DMS114 treated with DMSO at 0.1 percent for 48 hours (cell line): ENCODE measurements around the gene AP5M1.
"Not testable (repeated sequence)": the region's sequence is repeated elsewhere in the genome, so short reads cannot be mapped to it uniquely, and the experiment has no call there.

ENCODE experiments used
- DNase-seq: peaks from one replicate; lab custom pipeline; 2025; ENCODE audit not compliant: unreplicated experiment; lab: John Stamatoyannopoulos, UW

Gene AP5M1

DNA sequence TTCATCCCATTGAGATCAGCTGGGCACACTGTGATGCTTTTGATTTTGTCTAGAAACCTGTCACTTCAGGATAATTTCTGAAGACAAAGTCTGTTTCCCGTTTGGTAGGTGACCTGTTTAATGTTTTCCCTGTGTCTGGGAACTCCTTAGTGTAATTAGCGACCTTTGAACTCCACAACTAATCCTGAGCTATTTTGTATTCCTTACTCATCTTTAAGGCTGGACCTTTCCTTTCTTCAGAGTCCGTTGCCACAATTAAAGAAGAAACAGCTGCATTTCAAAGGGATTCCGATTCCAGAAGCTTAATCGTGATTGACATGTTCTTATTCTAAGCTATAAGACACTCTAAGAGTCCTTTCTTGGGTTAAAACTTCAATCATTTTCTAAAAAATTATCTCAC is 22.0 kb downstream of the AP5M1 start:
- DNase-seq: no peak

DNA sequence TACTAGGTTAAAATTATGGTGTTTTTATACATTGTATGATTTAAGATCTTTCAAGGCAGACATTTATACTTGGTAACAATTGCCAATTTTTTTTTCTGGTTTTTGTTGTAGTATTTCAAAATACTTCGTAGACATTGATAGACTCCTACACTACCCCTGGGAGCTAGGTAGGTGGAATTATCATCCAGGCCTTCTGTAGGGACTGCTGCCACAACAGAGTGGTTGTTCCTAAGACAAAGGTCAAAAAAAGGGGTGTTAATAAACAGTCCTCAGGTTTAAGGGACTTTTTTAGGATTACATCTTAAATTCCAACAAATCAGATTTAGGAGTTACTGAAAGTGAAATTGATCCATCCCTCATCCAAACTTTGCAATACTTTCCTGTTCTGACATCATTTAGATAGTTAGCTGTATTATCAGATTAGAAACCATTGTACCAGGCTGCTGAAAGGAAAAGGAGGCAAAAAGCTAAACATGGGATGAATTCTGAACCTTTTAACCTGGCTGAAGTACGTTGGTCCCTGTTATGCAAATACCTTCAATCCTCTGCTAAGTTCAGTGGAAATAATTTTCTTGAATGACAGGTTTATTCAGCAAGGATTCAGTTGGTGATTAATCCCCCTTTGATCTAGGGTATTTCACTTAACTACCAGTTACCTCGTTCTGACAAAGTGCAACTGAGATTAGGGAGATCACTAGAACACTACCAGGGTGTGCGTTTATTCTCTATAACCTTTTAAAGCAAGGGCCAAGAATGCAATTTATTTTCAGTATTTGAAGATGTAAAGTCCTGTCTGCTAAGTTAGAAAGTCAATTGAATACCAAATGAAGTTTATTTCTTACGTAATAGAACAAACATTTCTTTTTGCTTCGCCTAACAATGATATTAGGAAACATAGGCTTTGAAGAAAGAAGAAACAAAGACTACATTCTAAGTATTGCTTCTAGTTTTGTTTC is 23.2 kb downstream of the AP5M1 start:
- no peak for DNase-seq

GRCh38 chr14:57293866-57294837 is 25.4 kb downstream of the AP5M1 start:
- DNase-seq: no peak

DNA sequence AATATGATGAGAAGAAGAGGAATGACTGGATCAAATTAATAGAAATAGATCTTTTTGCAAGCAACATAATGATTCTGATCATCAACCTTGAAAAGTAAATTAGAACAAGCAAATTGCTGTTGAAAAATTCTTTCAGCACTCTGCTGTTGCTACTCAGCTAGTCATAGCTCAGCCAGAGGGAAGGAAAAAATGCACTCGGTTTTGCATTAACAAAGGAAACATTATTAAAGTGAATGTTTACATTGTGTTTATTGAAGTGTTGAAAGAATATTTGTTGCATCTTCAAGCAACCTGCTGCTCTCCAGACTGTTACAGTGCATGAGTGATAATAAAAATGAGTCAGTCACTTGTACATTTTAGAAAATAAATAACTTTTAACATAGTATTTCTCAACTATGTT is 26.5 kb downstream of the AP5M1 start:
- no peak for DNase-seq

DNA sequence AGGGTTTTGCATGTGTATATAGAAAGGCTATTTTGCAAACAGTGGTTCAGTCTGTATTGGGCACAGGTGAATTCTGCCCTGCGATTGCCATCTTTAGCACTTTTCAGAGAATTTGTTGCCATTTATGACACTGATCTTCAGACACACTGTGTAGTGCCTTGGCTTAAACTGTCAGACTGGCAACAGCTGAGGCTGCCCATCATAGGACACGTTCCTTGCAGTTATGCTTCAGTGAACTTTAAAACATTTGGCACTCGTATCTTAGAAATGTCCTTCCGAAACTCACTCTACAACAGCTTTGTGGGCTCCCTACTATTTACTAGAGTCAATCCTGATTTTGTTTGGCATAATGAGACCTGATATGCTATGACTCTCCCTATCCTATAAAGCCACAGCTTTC is 29.1 kb downstream of the AP5M1 start:
- no peak for DNase-seq

GRCh38 chr14:57299511-57299910 is 30.7 kb downstream of the AP5M1 start:
- DNase-seq: no peak

- DNase-seq: no peak
These were observed 34.1 kb downstream of the AP5M1 start for GRCh38 chr14:57302883-57303282.

- no peak for DNase-seq
These were observed 45.8 kb downstream of the AP5M1 start for GRCh38 chr14:57314396-57315089.

DNA sequence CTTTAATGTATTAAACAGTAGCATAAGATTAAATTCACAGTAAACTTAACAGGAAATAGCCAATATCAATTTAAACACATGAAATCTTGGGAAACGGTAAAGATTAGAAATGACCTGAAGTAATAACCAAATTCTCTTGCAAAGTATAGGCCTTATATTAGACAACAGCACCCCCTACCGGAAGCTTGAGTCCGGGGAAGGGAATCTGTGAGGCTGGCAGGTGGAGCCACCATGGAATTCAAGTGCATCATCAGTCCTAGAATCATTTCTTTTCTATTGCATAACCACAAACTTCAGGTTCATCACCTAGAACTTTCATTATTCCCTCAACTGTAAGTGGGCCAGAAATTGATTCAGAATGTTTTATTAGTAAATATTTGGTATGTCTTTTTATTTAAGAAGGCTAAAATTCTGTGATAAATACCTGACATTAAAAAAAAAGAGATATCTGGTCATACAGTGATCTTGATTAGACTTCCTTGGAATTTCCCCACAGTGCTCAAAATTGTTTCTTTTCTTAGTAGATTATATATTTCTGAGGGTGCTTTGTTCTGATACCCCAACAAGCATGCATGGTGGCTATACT is 48.6 kb downstream of the AP5M1 start:
- peak; percentile 51 for DNase-seq

DNA sequence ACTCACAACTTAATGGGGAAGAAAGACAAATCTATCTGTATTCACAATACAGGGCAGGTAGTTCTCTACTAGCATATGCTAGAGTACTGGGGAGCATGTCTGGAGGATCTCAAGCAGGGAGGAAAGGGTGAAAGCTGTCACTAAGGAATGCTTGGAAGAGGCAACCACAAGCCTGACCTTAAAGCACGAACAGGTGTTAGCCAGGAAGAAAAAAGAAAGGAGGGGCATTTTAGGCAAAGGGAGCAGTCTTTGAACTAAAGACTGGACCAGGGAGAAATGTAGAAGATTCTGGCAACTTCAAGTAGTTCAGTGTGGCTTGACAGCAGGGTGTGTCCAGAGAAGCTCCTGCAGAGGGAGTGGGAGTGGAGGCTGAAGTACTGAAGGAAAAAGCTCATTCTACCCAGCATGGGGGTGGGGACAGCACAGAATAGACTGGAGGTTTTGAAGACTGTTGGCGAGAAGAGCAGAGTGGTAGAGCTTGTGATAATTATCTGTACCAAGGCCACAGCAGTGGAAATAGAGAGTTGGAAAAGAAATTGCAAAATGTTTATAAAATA is 50.9 kb downstream of the AP5M1 start:
- no peak for DNase-seq

GRCh38 chr14:57323721-57324120 is 55.0 kb downstream of the AP5M1 start:
- no peak for DNase-seq

DNA sequence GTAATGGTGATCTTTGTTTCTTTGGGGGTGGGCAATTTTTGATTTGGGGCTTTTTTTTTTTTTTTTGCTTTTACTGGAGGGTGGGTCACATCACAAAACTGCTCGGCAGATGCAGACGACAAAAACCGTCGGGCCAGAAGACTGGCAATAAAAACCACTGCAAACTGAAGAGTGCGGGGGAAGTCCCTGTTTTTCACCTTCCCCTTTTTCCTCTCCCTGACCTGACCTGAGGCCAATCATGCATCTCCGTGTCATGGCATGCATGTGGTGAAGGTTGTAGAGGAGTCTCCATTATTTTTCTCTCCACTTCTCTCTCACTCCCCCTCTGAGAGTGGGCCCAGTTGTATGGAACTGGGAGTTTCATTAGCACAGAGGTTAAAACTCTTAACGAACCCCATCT is 57.5 kb downstream of the AP5M1 start:
- no peak for DNase-seq

GRCh38 chr14:57329833-57330232 is 61.1 kb downstream of the AP5M1 start:
- no peak for DNase-seq

DNA sequence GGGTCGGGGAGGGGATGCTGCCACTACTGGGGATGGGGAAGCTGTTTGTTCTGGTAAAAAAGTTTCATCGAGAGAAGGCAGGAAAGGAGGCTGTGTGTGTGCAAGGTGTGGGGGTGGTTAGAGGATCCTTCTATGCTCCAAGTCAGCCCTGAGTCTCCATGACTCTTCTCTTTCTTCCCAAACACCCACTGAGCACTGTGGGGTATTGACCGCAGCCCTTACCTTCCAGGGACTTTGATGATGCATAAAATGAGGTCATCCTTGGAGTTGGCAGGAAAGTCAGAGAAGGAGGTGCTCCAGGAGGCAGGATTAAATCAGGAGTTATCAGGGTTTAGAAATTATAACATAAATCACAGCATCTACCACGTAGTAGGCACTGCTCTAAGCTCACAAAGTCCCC is 63.7 kb downstream of the AP5M1 start:
- DNase-seq: not testable (repeated sequence)

DNA sequence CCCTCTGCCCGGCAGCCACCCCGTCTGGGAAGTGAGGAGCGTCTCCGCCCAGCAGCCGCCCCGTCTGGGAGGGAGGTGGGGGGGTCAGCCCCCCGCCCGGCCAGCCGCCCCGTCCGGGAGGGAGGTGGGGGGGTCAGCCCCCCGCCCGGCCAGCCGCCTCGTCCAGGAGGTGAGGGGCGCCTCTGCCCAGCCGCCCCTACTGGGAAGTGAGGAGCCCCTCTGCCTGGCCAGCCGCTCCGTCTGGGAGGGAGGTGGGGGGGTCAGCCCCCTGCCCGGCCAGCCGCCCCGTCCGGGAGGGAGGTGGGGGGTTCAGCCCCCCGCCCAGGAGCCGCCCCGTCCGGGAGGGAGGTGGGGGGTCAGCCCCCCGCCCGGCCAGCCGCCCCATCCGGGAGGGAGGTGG is 65.0 kb downstream of the AP5M1 start:
- not testable (repeated sequence) for DNase-seq

DNA sequence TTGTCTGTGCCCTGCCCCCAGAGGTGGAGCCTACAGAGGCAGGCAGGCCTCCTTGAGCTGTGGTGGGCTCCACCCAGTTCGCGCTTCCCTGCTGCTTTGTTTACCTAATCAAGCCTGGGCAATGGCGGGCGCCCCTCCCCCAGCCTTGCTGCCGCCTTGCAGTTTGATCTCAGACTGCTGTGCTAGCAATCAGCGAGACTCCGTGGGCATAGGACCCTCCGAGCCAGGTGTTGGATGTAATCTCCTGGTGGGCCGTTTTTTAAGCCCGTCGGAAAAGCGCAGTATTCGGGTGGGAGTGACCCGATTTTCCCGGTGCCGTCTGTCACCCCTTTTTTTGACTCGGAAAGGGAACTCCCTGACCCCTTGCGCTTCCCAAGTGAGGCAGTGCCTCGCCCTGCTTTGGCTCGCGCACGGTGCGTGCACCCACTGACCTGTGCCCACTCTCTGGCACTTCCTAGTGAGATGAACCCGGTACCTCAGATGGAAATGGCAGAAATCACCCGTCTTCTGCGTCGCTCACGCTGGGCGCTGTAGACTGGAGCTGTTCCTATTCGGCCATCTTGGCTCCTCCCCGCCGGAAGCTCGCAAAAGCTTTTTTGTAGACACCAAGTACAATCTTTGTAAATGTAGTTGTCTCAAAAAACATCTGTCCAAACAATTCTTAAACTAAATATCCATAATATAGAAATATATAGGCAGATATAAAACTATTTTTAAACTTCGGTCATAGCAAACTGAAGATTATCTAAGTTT is 75.0 kb downstream of the AP5M1 start:
- DNase-seq: not testable (repeated sequence)

- no peak for DNase-seq
These were observed 76.3 kb downstream of the AP5M1 start for GRCh38 chr14:57345106-57345505.

GRCh38 chr14:57346741-57347140 is 78.0 kb downstream of the AP5M1 start:
- DNase-seq: no peak
